ENCODE measurements around the gene ADAMTS5. TPM values are rescaled to one million over a fixed set of nuclear protein-coding genes. Genes with fewer than 3 reads are reported as not detected.

ADAMTS5 gene
- total and polyA plus RNA-seq, 2 of the 13 experiments (the other 11 are each of a cell fraction or from before 2014, with no cell fraction given): not detected

- intact Hi-C loops (cut with micrococcal nuclease; ENCODE audit: unreplicated experiment): no loop called here
- FAIRE-seq: no peak
- Histone ChIP-seq H3K4me3 (replicated peaks in 1 of 3; ENCODE audit: insufficient read depth in 1 of 3, low read depth in 2 of 3, low read length in 3 of 3) (no peak overlapping the region), H3K4me2 (ENCODE audit: low read depth, low read length) (no peak overlapping the region), H3K27me3 (ENCODE audit: control insufficient read depth in 1 of 2, insufficient read depth in 2 of 2, low read length in 2 of 2) (no peaks in the 10 kb centered on the region), H3K4me1 (ENCODE audit: insufficient read depth, low read length) (no peaks in the 10 kb centered on the region), H3K9me3 (ENCODE audit: low read length) (peaks cover 90% of the 10 kb centered on the region), H3K79me2 (ENCODE audit: insufficient read depth, low read length) (no peaks in the 10 kb centered on the region), H2AFZ (ENCODE audit: low read length) (no peak overlapping the region), H4K20me1 (ENCODE audit: insufficient read depth, low read length) (no peaks in the 10 kb centered on the region), H3K36me3 (replicated peaks in 1 of 2; ENCODE audit: control insufficient read depth in 1 of 2, insufficient read depth in 2 of 2, low read length in 2 of 2) (no peaks in the 10 kb centered on the region), H3K9ac (ENCODE audit: insufficient read depth, low read depth, low read length) (no peak overlapping the region), H3K27ac (ENCODE audit: extremely low read length, insufficient read depth, low read length) (no peak overlapping the region)
- ChIA-PET POLR2A (no interaction called here), CTCF (ENCODE audit: low intra/inter-chr PET ratio, low total read pairs) (no interaction called here)
- no peak for ATAC-seq
- BruUV-seq (replicated peaks): no TSS peak
- no peak for DNase-seq (ENCODE audit: low spot score)
- in situ Hi-C loops (cut with HindIII; ENCODE audit: extremely low pct_ligation_motif_present, low pct_unique_long_range_greater_than_20kb): no loop called here
- 2% methylated on average over 3 of the region's 3 CpGs for WGBS (ENCODE audit: low lambda C conversion rate)
- TF ChIP-seq HCFC1 (IDR thresholded peaks at IDR 0.05; ENCODE audit: low read depth, low read length) (no peak), SSRP1 (CRISPR knock-in tag; IDR thresholded peaks at IDR 0.05) (no peak), ZNF790 (CRISPR knock-in tag; IDR thresholded peaks at IDR 0.05; ENCODE audit: borderline replicate concordance) (no peak), MAF1 (CRISPR knock-in tag; IDR thresholded peaks at IDR 0.05; ENCODE audit: borderline replicate concordance) (no peak), MTA1 (CRISPR knock-in tag; IDR thresholded peaks at IDR 0.05; ENCODE audit: borderline replicate concordance) (no peak), ZNF704 (CRISPR knock-in tag; IDR thresholded peaks at IDR 0.05; ENCODE audit: borderline replicate concordance) (no peak), ELK4 (CRISPR knock-in tag; IDR thresholded peaks at IDR 0.05; ENCODE audit: borderline replicate concordance) (no peak), ZNF264 (CRISPR knock-in tag; IDR thresholded peaks at IDR 0.05) (no peak), EED (CRISPR knock-in tag; IDR thresholded peaks at IDR 0.05) (no peak), SIN3B (IDR thresholded peaks at IDR 0.05; ENCODE audit: low read length) (no peak), KDM3A (CRISPR knock-in tag; IDR thresholded peaks at IDR 0.05; ENCODE audit: low read depth) (no peak), AHDC1 (CRISPR knock-in tag; IDR thresholded peaks at IDR 0.05; ENCODE audit: borderline replicate concordance) (no peak), RARA (CRISPR knock-in tag; IDR thresholded peaks at IDR 0.05) (no peak), MAFF (IDR thresholded peaks at IDR 0.05; ENCODE audit: low read depth, low read length) (no peak)
These were observed 79.6 kb downstream of the ADAMTS5 start for GRCh38 chr21:26887251-26887650.

Measured in HepG2 (cell line).